OCI-LY1 (cell line): ENCODE measurements around the gene PLEKHJ1.

ENCODE experiments used
- CTCF ChIP-seq: fragments of 200-600 bp; sonication (generic), shearing (Covaris generic); IDR thresholded peaks from 2 replicates; pipeline ENCODE4 v1.5.1; 2017; ENCODE audit warnings: mild to moderate bottlenecking, antibody characterized with exemption, low read length, moderate library complexity, mixed read lengths
- EZH2 ChIP-seq: fragments of 200-600 bp; sonication (generic), shearing (Covaris generic); IDR thresholded peaks from 2 replicates; pipeline ENCODE4 v1.8.0; 2017; ENCODE audit warnings: borderline replicate concordance, mixed run types, mild to moderate bottlenecking, antibody characterized with exemption, low read length, moderate library complexity, mixed read lengths

GRCh38 chr19:2209408-2209807 lies 26.7 kb downstream of the PLEKHJ1 start:
- no peak for TF ChIP-seq CTCF
- no peak for TF ChIP-seq EZH2
